Sigmoid colon (tissue), 7 donors: ENCODE results near the gene CLDN19. TPM values are rescaled to one million over a fixed set of nuclear protein-coding genes. Genes with fewer than 3 reads are reported as not detected.

ENCODE experiments used
- DNase-seq: peaks from one replicate; pipeline ENCODE4 v3.0.0-alpha.2; 2019
- H3K27ac ChIP-seq, 4 donors: fragments of 200-600 bp; sonication (generic); one replicate each; pipeline ENCODE4 v1.5.1; 2016 to 2019; ENCODE audit warnings: mild to moderate bottlenecking in 1 of 4
- H3K27me3 ChIP-seq, 3 donors: fragments of 200-600 bp; sonication (generic); one replicate each; pipeline ENCODE4 v1.5.1; 2019; ENCODE audit warnings: mild to moderate bottlenecking in 1 of 3
- H3K36me3 ChIP-seq, 4 donors: fragments of 200-600 bp; sonication (generic); one replicate each; pipeline ENCODE4 v1.5.1; 2016 to 2019
- H3K4me1 ChIP-seq, 4 donors: fragments of 200-600 bp; sonication (generic); one replicate each; pipeline ENCODE4 v1.5.1; 2017 to 2019
- H3K4me3 ChIP-seq, 4 donors: fragments of 200-600 bp; sonication (generic); one replicate each; pipeline ENCODE4 v1.5.1; 2017 to 2019; ENCODE audit warnings: mild to moderate bottlenecking in 2 of 4, moderate library complexity in 1 of 4
- H3K9me3 ChIP-seq, 4 donors: fragments of 200-600 bp in 3 of 4; sonication (generic) in 3 of 4; one replicate each; pipeline versions ENCODE4 v1.5.1 to v1.6.1; 2013 to 2019
- EP300 ChIP-seq, 4 donors: sonication (generic); formaldehyde crosslinking; IDR thresholded peaks; one replicate each; pipeline ENCODE4 v1.6.1; 2017; ENCODE audit warnings: antibody characterized with exemption in 4 of 4
- POLR2A ChIP-seq, 2 donors: fragments of 450-650 bp; IDR thresholded peaks; one replicate each; pipeline ENCODE4 v1.6.1; 2016; ENCODE audit warnings: antibody characterized with exemption in 2 of 2, mild to moderate bottlenecking in 2 of 2, moderate library complexity in 2 of 2
- POLR2AphosphoS5 ChIP-seq, 4 donors: sonication (generic); formaldehyde crosslinking; IDR thresholded peaks; one replicate each; pipeline ENCODE4 v1.6.1; 2017; ENCODE audit warnings: antibody characterized with exemption in 4 of 4
- WGBS, 2 donors: extraction: QIAGEN DNeasy Blood & Tissue Kit; methylation state at CpG; one replicate each; pipeline ENCODE4 v1.1.7; 2013; 5-methylcytosine and 5-hydroxymethylcytosine counted together
- intact Hi-C: fragments of 100-400 bp; cut with DNase I; formaldehyde crosslinking; loops from one replicate; pipeline ENCODE4 v1.15.1; 2023
- polyA plus RNA-seq, 3 donors: library from polyadenylated mRNA; stranded (reverse); fragments of 200-250 nt; gene quantifications; one replicate each; pipeline ENCODE4 v1.2.3, GENCODE V29; 2013
- total RNA-seq, 4 donors: library from RNA; depleted of rRNA; stranded (reverse); fragments of >200 nt; gene quantifications; one replicate each; pipeline ENCODE4 v1.1.0, GENCODE V29; 2016
- TF ChIP-seq, protein P1 (sequence below), 4 experiments: fragments of 450-650 bp in 3 of 4; fragments of 200-600 bp in 1 of 4; IDR thresholded peaks; one replicate each; pipeline ENCODE4 v1.5.1; 2016 to 2019; ENCODE audit warnings: antibody characterized with exemption in 4 of 4, mild to moderate bottlenecking in 3 of 4, moderate library complexity in 2 of 4
- donor health status: healthy with polysubstance abuse.
- donor health status: Bipolar disorder and iron deficiency.
- donor health status: healthy.

CLDN19 gene
- total and polyA plus RNA-seq, 7 donors: 0.03 TPM; not detected in 6

DNA sequence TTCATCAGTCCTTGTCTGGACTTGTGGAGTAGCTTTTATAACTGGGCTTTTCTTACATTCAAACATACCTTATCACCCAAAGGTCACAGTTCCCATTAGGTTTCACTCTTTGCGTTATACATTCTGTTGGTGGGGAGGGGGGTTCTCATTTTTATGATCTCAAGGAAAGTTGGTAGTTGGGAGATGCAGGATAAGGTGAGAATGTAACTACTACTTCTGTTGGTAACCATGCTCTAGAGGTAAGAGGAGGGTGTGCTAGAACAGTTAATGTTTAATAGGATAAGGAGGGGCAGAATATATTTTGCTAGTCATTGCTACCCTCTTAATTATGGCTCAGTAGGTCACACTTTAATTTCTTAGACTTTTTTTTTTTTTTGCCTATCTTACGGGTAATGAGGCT lies 47.1 kb downstream of the CLDN19 start:
- intact Hi-C loops: no loop called here
- Histone ChIP-seq H3K4me1 (peaks cover 0 to 60% (median 51%) of the 10 kb centered on the region in 4 donors), H3K4me3 (no peak overlapping the region), H3K36me3 (peaks cover 6 to 36% (median 11%) of the 10 kb centered on the region in 4 donors), H3K9me3 (no peaks in the 10 kb centered on the region), H3K27ac (no peak overlapping the region), H3K27me3 (no peaks in the 10 kb centered on the region)
- TF ChIP-seq, protein P1, sequence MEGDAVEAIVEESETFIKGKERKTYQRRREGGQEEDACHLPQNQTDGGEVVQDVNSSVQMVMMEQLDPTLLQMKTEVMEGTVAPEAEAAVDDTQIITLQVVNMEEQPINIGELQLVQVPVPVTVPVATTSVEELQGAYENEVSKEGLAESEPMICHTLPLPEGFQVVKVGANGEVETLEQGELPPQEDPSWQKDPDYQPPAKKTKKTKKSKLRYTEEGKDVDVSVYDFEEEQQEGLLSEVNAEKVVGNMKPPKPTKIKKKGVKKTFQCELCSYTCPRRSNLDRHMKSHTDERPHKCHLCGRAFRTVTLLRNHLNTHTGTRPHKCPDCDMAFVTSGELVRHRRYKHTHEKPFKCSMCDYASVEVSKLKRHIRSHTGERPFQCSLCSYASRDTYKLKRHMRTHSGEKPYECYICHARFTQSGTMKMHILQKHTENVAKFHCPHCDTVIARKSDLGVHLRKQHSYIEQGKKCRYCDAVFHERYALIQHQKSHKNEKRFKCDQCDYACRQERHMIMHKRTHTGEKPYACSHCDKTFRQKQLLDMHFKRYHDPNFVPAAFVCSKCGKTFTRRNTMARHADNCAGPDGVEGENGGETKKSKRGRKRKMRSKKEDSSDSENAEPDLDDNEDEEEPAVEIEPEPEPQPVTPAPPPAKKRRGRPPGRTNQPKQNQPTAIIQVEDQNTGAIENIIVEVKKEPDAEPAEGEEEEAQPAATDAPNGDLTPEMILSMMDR (IDR thresholded peaks at IDR 0.05): no peak
- no peak for TF ChIP-seq POLR2A (IDR thresholded peaks at IDR 0.05)
- no peak for TF ChIP-seq EP300 (IDR thresholded peaks at IDR 0.05)
- no peak for TF ChIP-seq POLR2AphosphoS5 (IDR thresholded peaks at IDR 0.05)
- no peak for DNase-seq
- 21 to 70% methylated on average over 2 of the region's 2 CpGs for WGBS, 2 donors

DNA sequence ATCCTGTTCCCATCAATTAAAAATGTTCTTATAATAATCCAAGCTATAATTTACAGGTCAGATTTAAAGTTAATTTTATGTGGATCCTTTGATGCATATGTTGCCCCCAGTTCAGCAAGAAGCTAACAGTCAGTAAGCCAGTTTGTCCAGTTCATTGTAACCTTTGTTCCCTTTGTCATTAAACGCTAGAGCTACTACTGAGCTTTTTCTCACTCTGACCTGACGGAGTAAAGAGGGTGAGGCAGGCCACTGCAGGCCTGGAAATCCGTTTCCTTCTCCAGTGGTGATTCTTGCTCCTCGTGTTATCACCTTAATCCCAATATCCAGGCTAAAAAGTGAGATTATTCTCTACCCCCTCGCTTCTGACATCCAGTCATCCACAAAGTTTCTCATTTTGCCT lies 47.6 kb downstream of the CLDN19 start:
- Histone ChIP-seq H3K27me3 (no peaks in the 10 kb centered on the region), H3K27ac (no peak overlapping the region), H3K36me3 (peaks cover 2 to 31% (median 7%) of the 10 kb centered on the region in 4 donors), H3K9me3 (no peaks in the 10 kb centered on the region), H3K4me1 (peaks cover 0 to 64% (median 56%) of the 10 kb centered on the region in 4 donors), H3K4me3 (no peak overlapping the region)
- intact Hi-C loops: no loop called here
- DNase-seq: no peak
- TF ChIP-seq POLR2AphosphoS5 (IDR thresholded peaks at IDR 0.05) (no peak), POLR2A (IDR thresholded peaks at IDR 0.05) (no peak), EP300 (IDR thresholded peaks at IDR 0.05) (no peak)
- TF ChIP-seq, protein P1 (IDR thresholded peaks at IDR 0.05): no peak
- 16 to 58% methylated on average over 5 of the region's 5 CpGs for WGBS, 2 donors

DNA sequence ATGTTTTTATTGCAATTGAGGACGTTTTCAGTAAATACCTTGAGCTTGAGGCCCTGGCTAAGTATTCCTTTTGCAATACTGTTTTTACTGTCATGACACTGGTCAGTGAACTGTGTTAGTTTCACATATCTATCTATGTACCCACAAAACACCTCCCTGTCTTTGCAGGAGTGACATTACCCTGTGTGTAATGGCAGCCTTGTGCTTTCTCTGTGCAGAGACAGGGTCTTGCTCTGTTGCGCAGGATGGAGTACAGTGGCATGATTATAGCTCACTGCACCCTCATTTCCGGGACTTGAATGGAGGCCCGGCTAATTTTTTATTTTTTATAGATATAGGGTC lies 48.9 kb downstream of the CLDN19 start:
- Histone ChIP-seq H3K4me3 (no peak overlapping the region), H3K27me3 (no peaks in the 10 kb centered on the region), H3K4me1 (peaks cover 0 to 78% (median 65%) of the 10 kb centered on the region in 4 donors), H3K36me3 (peaks cover 0 to 18% (median 0%) of the 10 kb centered on the region in 4 donors), H3K9me3 (no peaks in the 10 kb centered on the region), H3K27ac (no peak overlapping the region)
- intact Hi-C loops: no loop called here
- no peak for DNase-seq
- TF ChIP-seq POLR2AphosphoS5 (IDR thresholded peaks at IDR 0.05) (no peak), POLR2A (IDR thresholded peaks at IDR 0.05) (no peak), EP300 (IDR thresholded peaks at IDR 0.05) (no peak)
- TF ChIP-seq, protein P1 (IDR thresholded peaks at IDR 0.05): no peak
- WGBS, 2 donors: 25 to 64% methylated on average over 4 of the region's 4 CpGs

DNA sequence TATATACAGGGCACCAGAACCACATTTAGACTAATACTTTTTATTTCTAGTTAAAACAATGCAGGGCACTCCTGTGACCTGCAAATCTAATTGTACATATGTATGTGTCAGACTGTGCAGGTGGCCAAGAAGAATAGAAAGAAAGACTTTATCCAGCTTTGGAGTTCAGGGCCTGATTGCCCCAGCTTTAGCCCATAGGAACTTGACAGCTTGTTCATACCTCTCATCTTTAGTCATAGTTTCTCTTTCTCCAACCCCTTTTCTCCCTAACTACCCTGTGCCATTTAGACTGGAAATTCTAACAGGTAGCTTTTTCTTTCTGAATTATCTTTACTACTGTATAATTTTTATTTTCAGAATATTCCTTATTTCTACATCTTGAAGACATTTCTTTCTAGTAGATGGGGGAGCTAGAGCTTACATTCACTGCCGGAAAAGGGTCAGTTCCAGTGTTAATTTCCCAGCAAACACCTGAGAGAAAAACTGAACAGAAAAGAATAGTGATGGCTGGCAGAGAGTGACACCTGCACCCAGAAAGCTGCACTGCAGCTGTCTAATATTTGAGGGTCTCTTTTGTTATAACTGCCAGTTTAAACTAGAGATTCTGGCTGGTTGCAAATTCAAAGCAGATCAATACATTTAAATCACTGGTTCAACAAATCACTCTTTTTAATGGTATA lies 49.4 kb downstream of the CLDN19 start:
- Histone ChIP-seq H3K27me3 (no peaks in the 10 kb centered on the region), H3K4me3 (no peak overlapping the region), H3K4me1 (peaks cover 0 to 83% (median 70%) of the 10 kb centered on the region in 4 donors), H3K27ac (no peak overlapping the region), H3K36me3 (peaks cover 0 to 13% (median 0%) of the 10 kb centered on the region in 4 donors), H3K9me3 (no peaks in the 10 kb centered on the region)
- WGBS, 2 donors: 35 to 76% methylated on average over 1 of the region's 1 CpG
- intact Hi-C loops: no loop called here
- no peak for DNase-seq
- TF ChIP-seq POLR2A (IDR thresholded peaks at IDR 0.05) (no peak), POLR2AphosphoS5 (IDR thresholded peaks at IDR 0.05) (no peak), EP300 (IDR thresholded peaks at IDR 0.05) (no peak)
- TF ChIP-seq, protein P1 (IDR thresholded peaks at IDR 0.05): no peak
